Measurements from ENCODE around the gene TMEM87B. TPM values are rescaled to one million over a fixed set of nuclear protein-coding genes. Genes with fewer than 3 reads are reported as not detected.

TMEM87B gene
- total and polyA plus RNA-seq, 7 donors, result 10.2 to 36.7 (median 19.7) TPM

- Histone ChIP-seq H3K27me3 (no peaks in the 10 kb centered on the region), H3K4me1 (no peaks in the 10 kb centered on the region), H3K9me3 (no peaks in the 10 kb centered on the region), H3K27ac (no peak overlapping the region), H3K36me3 (peaks cover 0 to 27% (median 2%) of the 10 kb centered on the region in 4 donors), H3K4me3 (no peak overlapping the region)
- intact Hi-C loops (cut with DNase I), result no loop called here
- DNase-seq, result no peak
- 92 to 96% methylated on average over 12 of the region's 12 CpGs for whole genome bisulfite sequencing, 2 donors
- no peak for TF ChIP-seq POLR2AphosphoS5 (IDR thresholded peaks at IDR 0.05)
- no peak for TF ChIP-seq CTCF (IDR thresholded peaks at IDR 0.05)
- TF ChIP-seq EP300 (IDR thresholded peaks at IDR 0.05), result no peak
- TF ChIP-seq POLR2A (IDR thresholded peaks at IDR 0.05), result no peak
These were observed 30.1 kb upstream of the TMEM87B start for GRCh38 chr2:112024896-112025491.

- no peak overlapping the region for H3K4me3 ChIP-seq
- no peak overlapping the region for H3K27ac ChIP-seq
- H3K36me3 ChIP-seq, result peaks cover 0 to 22% (median 2%) of the 10 kb centered on the region in 4 donors
- TF ChIP-seq EP300 (IDR thresholded peaks at IDR 0.05), result no peak
- WGBS, 2 donors, result 70 to 87% methylated on average over 8 of the region's 8 CpGs
- intact Hi-C loops (cut with DNase I), result no loop called here
- peaks cover 0 to 4% (median 2%) of the 10 kb centered on the region in 4 donors for H3K4me1 ChIP-seq
- no peaks in the 10 kb centered on the region for H3K9me3 ChIP-seq
- H3K27me3 ChIP-seq, result no peaks in the 10 kb centered on the region
- DNase-seq, result no peak
These were observed 28.6 kb upstream of the TMEM87B start for GRCh38 chr2:112026509-112026908.

DNA sequence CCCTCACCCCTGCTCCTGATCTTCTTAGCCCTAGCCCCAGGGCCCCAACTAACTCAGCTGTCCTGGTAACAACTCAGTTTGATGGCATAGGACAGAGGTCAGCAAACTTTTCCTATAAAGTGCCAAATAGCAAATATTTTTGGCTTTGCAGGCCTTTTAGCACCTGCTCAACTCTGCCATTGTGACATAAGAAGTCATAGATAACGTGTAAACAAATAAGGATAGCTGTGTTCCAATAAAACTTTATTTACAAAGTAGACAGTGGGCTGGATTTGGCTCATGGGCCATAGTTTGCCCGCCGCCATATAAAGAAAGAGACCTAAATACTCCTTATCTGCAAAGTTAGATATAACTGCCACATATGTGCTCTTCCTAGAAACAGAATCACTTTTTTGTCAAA, 27.3 kb upstream of the TMEM87B start:
- intact Hi-C loops (cut with DNase I), result no loop called here
- Histone ChIP-seq H3K36me3 (peaks cover 0 to 9% (median 2%) of the 10 kb centered on the region in 4 donors), H3K27me3 (no peaks in the 10 kb centered on the region), H3K4me3 (no peak overlapping the region), H3K27ac (no peak overlapping the region), H3K4me1 (peaks cover 0 to 16% (median 4%) of the 10 kb centered on the region in 4 donors), H3K9me3 (no peaks in the 10 kb centered on the region)
- no peak for TF ChIP-seq EP300 (IDR thresholded peaks at IDR 0.05)
- TF ChIP-seq POLR2AphosphoS5 (IDR thresholded peaks at IDR 0.05), result no peak
- 88 to 94% methylated on average over 3 of the region's 3 CpGs for WGBS, 2 donors
- no peak for DNase-seq

- no peak overlapping the region for H3K27ac ChIP-seq
- TF ChIP-seq EP300 (IDR thresholded peaks at IDR 0.05) (no peak), POLR2A (IDR thresholded peaks at IDR 0.05) (no peak), CTCF (IDR thresholded peaks at IDR 0.05) (no peak), POLR2AphosphoS5 (IDR thresholded peaks at IDR 0.05) (no peak)
- intact Hi-C loops (cut with DNase I), result no loop called here
- DNase-seq, result no peak
- whole genome bisulfite sequencing, 2 donors, result 92 to 98% methylated on average over 2 of the region's 2 CpGs
- H3K4me1 ChIP-seq, result peaks cover 0 to 29% (median 6%) of the 10 kb centered on the region in 4 donors
- H3K27me3 ChIP-seq, result no peaks in the 10 kb centered on the region
- H3K36me3 ChIP-seq, result peaks cover 0 to 9% (median 2%) of the 10 kb centered on the region in 4 donors
- H3K4me3 ChIP-seq, result no peak overlapping the region
- H3K9me3 ChIP-seq, result no peaks in the 10 kb centered on the region
These were observed 25.9 kb upstream of the TMEM87B start for GRCh38 chr2:112029164-112029563.

DNA sequence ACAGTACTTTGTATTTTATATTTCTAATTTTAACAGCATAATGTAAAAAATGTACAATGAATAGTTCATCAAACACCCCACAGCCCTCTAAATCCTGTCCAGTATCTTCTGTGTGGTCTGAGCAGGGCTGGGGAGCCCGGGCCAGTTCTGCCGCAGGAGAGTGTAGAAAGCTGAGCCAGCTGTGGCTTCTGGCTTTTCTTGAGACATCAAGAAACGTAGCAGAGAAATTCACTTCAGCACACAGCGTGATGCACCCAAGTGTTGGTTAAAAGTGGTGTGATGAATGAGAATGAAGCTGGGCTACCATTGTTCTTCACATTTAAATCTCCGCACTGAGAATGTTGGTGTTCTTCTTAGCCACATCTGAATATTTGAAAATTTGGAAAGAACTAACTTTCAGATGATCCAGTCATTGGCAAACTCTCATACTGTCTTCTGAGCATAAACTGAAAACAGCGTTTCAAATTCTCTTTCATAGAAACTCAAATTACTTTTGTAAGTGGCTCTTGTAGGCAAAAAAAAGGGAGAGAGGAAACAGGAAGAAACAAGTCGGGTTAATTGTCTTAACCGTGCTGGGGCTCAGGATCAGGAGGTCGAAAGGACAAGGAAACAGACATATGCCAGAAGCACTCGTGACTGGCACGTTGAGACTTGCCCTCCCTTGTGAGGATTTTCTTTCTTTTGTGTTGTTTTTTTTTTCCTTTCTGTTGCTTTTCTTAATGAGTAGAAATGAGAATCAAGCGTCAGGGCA, 23.4 kb upstream of the TMEM87B start:
- WGBS, 2 donors, result 26 to 34% methylated on average over 12 of the region's 12 CpGs
- DNase-seq, result peak; percentile 69
- Histone ChIP-seq H3K36me3 (peaks cover 0 to 9% (median 0%) of the 10 kb centered on the region in 4 donors), H3K27ac (peak overlapping the region; percentile 18 to 58 (median 45)), H3K4me3 (no peak overlapping the region), H3K27me3 (no peaks in the 10 kb centered on the region), H3K9me3 (no peaks in the 10 kb centered on the region), H3K4me1 (peaks cover 0 to 29% (median 6%) of the 10 kb centered on the region in 4 donors)
- intact Hi-C loops (cut with DNase I), result no loop called here
- TF ChIP-seq EP300 (IDR thresholded peaks at IDR 0.05), result no peak
- TF ChIP-seq POLR2AphosphoS5 (IDR thresholded peaks at IDR 0.05), result no peak
- TF ChIP-seq CTCF (IDR thresholded peaks at IDR 0.05), result no peak
- TF ChIP-seq POLR2A (IDR thresholded peaks at IDR 0.05), result no peak
